Measurements from ENCODE around the gene SPEG.
"Not testable (repeated sequence)": the region's sequence is repeated elsewhere in the genome, so short reads cannot be mapped to it uniquely, and the experiment has no call there.

DNA sequence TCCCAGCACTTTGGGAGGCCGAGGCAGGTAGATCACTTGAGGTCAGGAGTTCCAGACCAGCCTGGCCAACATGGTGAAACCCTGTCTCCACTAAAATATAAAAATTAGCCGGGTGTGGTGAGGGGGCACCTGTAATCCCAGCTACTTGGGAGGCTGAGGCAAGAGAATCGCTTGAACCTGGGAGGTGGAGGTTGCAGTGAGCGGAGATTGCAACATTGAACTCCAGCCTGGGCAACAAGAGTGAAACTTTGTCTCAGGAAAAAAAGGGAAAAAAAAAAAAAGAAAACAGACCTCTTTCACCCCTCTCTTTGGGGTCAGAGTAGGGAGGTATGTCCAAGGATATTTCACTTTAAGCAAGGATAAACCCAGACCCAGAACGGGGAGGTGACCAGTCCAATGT lies 27.3 kb upstream of the SPEG start:
- TF ChIP-seq EZH2phosphoT487 (IDR thresholded peaks at IDR 0.05; ENCODE audit: borderline replicate concordance, low read depth, low read length), result not testable (repeated sequence)
- TF ChIP-seq, protein P1, sequence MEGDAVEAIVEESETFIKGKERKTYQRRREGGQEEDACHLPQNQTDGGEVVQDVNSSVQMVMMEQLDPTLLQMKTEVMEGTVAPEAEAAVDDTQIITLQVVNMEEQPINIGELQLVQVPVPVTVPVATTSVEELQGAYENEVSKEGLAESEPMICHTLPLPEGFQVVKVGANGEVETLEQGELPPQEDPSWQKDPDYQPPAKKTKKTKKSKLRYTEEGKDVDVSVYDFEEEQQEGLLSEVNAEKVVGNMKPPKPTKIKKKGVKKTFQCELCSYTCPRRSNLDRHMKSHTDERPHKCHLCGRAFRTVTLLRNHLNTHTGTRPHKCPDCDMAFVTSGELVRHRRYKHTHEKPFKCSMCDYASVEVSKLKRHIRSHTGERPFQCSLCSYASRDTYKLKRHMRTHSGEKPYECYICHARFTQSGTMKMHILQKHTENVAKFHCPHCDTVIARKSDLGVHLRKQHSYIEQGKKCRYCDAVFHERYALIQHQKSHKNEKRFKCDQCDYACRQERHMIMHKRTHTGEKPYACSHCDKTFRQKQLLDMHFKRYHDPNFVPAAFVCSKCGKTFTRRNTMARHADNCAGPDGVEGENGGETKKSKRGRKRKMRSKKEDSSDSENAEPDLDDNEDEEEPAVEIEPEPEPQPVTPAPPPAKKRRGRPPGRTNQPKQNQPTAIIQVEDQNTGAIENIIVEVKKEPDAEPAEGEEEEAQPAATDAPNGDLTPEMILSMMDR (conservative IDR thresholded peaks at IDR 0.05; ENCODE audit: low read length), result not testable (repeated sequence)
